ENCODE data around the gene FOXE1.
A peak's percentile ranks its signal among the peaks of the same experiment; 100 is the strongest.

DNA sequence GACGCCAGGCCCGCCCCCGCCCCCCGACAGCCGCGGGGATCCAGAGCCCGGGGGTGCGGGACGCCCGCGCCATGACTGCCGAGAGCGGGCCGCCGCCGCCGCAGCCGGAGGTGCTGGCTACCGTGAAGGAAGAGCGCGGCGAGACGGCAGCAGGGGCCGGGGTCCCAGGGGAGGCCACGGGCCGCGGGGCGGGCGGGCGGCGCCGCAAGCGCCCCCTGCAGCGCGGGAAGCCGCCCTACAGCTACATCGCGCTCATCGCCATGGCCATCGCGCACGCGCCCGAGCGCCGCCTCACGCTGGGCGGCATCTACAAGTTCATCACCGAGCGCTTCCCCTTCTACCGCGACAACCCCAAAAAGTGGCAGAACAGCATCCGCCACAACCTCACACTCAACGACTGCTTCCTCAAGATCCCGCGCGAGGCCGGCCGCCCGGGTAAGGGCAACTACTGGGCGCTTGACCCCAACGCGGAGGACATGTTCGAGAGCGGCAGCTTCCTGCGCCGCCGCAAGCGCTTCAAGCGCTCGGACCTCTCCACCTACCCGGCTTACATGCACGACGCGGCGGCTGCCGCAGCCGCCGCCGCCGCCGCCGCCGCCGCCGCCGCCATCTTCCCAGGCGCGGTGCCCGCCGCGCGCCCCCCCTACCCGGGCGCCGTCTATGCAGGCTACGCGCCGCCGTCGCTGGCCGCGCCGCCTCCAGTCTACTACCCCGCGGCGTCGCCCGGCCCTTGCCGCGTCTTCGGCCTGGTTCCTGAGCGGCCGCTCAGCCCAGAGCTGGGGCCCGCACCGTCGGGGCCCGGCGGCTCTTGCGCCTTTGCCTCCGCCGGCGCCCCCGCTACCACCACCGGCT lies 1.0 kb downstream of the FOXE1 start:
- TF ChIP-seq CTCF (IDR thresholded peaks at IDR 0.05) (peak in 2 of 6 experiments; percentile 48 to 69), POLR2A (IDR thresholded peaks at IDR 0.05) (peak in 1 of 4 donors; percentile 9)

Measured in esophagus squamous epithelium (tissue), 4 donors.